Neural progenitor cell (in vitro differentiated cells): ENCODE measurements around the gene VAPB.

Experiments
- EZH2 ChIP-seq: fragments of 200-600 bp; sonication (generic); IDR thresholded peaks from 2 replicates; pipeline ENCODE4 v1.6.1; 2017; ENCODE audit warnings: antibody characterized with exemption, mild to moderate bottlenecking, moderate library complexity
- EZH2phosphoT487 ChIP-seq: fragments of 200-600 bp; sonication (generic); IDR thresholded peaks from 2 replicates; pipeline ENCODE4 v1.6.1; 2017; ENCODE audit warnings: antibody characterized with exemption
- TF ChIP-seq, protein P1 (sequence below): fragments of 200-600 bp; sonication (generic); IDR thresholded peaks from 2 replicates; pipeline ENCODE4 v1.5.1; 2017; ENCODE audit warnings: antibody characterized with exemption, mild to moderate bottlenecking

GRCh38 chr20:58342104-58342945 is 46.7 kb upstream of the VAPB start:
- TF ChIP-seq, protein P1, sequence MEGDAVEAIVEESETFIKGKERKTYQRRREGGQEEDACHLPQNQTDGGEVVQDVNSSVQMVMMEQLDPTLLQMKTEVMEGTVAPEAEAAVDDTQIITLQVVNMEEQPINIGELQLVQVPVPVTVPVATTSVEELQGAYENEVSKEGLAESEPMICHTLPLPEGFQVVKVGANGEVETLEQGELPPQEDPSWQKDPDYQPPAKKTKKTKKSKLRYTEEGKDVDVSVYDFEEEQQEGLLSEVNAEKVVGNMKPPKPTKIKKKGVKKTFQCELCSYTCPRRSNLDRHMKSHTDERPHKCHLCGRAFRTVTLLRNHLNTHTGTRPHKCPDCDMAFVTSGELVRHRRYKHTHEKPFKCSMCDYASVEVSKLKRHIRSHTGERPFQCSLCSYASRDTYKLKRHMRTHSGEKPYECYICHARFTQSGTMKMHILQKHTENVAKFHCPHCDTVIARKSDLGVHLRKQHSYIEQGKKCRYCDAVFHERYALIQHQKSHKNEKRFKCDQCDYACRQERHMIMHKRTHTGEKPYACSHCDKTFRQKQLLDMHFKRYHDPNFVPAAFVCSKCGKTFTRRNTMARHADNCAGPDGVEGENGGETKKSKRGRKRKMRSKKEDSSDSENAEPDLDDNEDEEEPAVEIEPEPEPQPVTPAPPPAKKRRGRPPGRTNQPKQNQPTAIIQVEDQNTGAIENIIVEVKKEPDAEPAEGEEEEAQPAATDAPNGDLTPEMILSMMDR: no peak
- TF ChIP-seq EZH2 (no peak), EZH2phosphoT487 (no peak)
